AG09309 (cell line): ENCODE results near the gene IFI27L1.

Experiments
- DNase-seq: peaks from one replicate; pipeline ENCODE4 v3.0.0-alpha.2; 2010; ENCODE audit warnings: low read depth
- H3K4me3 ChIP-seq: 2 replicates; pipeline ENCODE4 v1.5.1; 2011; ENCODE audit warnings: mild to moderate bottlenecking, low read depth, low read length, moderate library complexity; ENCODE audit not compliant: control insufficient read depth
- TF ChIP-seq, protein P1 (sequence below): IDR thresholded peaks from 2 replicates; pipeline ENCODE4 v1.5.1; 2011; ENCODE audit warnings: mild to moderate bottlenecking, low read depth, low read length, inconsistent platforms; ENCODE audit not compliant: insufficient read depth, control insufficient read depth; ENCODE audit errors: missing control alignments

IFI27L1 gene

DNA sequence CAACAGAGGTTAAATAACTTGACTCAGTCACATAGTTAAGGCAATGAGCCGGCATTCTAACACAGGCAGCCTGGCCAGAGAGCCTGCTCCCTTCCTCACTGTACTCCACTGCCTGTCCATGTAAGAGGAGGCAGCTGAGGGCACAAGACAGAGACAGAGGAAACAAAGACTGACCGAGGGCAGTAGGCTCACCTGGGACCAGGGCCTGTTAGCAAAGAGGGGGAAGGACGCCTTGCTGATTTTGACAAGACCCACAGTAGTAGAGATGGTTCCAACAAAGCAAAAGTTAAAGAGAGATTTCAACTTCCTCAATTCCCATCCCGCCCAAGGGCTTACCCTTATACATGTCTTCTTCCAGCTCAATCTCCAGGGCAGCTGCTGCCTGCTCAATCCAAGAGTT lies 28.4 kb upstream of the IFI27L1 start:
- TF ChIP-seq, protein P1, sequence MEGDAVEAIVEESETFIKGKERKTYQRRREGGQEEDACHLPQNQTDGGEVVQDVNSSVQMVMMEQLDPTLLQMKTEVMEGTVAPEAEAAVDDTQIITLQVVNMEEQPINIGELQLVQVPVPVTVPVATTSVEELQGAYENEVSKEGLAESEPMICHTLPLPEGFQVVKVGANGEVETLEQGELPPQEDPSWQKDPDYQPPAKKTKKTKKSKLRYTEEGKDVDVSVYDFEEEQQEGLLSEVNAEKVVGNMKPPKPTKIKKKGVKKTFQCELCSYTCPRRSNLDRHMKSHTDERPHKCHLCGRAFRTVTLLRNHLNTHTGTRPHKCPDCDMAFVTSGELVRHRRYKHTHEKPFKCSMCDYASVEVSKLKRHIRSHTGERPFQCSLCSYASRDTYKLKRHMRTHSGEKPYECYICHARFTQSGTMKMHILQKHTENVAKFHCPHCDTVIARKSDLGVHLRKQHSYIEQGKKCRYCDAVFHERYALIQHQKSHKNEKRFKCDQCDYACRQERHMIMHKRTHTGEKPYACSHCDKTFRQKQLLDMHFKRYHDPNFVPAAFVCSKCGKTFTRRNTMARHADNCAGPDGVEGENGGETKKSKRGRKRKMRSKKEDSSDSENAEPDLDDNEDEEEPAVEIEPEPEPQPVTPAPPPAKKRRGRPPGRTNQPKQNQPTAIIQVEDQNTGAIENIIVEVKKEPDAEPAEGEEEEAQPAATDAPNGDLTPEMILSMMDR = no peak
- DNase-seq = no peak
- no peak overlapping the region for H3K4me3 ChIP-seq

DNA sequence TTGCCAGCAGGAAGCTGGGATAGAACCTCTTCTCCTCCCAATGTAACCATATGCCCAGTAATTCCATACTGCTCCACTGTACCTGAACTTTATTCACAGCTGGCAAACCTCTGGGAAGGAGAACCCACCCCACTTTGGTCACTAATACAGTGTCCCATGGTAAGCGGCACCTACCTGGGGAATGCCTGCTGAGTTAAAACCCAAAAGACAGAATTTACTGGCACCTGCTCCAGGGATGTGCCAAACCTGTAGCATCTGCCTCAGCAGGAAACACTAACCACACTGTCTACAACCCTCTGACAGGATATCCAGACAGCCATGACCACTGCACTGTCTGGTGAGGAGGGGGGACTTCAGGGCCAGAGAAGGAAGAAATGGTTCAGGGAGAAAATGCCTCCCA lies 26.7 kb upstream of the IFI27L1 start:
- H3K4me3 ChIP-seq = no peak overlapping the region
- TF ChIP-seq, protein P1 = no peak
- DNase-seq = no peak

DNA sequence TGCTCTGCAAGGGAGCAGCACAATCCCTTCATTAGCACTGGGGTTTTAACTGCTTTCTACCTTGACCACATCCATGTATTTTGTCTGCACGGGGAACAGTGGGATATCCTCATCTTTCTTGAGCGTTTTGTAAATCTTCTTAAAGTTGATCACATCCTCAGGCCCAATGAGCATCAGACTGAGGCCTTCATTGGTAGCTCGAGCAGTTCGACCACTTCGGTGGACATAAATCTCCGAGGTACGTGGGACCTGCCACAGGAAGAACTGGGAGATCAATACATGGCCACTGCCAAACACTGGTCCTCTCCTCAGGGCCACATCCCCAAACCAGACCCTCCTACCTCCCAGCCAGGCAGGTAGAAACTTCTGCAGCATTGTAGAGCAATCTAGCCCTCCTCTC lies 26.2 kb upstream of the IFI27L1 start:
- no peak overlapping the region for H3K4me3 ChIP-seq
- TF ChIP-seq, protein P1 = no peak
- no peak for DNase-seq

DNA sequence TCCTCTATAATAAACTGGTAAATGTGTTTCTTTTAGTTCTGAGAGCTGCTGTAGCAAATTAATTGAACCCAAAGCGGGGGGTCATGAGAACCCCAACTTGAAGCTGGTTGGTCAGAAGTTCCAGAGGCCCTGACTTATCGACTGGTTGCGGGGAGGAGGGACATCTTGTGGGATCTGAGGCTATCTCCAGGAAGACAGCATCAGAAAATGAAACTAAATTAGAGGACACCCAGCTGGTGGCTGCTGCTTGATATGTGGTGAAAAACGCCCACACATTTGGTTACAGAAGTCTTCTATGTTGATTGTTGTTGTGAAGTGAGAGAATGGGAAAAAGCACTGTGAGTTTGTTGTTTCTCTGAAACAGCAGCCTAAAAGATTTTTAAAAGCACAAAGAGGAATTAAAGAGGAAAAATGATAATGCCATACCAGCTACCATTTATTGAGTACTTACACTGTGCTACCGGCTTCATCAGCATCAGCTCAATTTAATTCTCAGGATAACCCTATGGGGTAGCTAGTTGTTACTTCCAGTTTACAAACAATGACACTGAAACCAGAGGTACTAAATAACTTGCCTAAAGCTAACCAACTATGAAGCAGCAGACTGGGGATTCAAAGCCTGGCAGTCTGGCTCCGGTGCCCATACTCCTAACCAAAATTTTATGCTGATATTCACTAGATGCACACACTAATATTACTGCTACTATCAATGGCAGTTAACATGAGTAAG lies 24.4 kb upstream of the IFI27L1 start:
- no peak overlapping the region for H3K4me3 ChIP-seq
- TF ChIP-seq, protein P1 = no peak
- DNase-seq = no peak

DNA sequence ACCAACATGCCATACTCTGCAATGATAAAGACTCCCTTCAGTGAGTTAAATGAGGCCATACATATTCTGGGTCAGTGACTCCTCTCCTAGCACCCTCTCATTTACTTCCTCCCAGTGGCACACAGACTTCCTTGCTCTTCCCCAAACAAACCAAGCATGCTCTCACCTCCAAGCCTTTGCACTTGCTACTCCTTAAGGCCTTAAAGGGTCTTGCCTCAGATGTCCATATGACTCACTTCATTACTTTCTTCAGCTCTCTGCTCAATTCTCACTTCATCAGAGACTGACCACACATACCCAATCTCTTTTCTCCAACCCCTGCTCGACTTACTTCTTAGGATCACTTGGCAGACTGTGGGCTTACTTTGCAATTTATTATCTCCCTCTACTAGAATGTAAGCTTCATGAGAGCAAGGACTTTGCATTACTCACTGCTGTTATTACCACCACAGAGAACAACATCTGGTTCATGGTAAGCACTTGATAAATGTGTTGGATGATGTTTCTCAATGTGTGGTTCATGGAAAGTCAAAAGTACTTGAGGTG lies 22.9 kb upstream of the IFI27L1 start:
- DNase-seq = no peak
- TF ChIP-seq, protein P1 = no peak
- no peak overlapping the region for H3K4me3 ChIP-seq

DNA sequence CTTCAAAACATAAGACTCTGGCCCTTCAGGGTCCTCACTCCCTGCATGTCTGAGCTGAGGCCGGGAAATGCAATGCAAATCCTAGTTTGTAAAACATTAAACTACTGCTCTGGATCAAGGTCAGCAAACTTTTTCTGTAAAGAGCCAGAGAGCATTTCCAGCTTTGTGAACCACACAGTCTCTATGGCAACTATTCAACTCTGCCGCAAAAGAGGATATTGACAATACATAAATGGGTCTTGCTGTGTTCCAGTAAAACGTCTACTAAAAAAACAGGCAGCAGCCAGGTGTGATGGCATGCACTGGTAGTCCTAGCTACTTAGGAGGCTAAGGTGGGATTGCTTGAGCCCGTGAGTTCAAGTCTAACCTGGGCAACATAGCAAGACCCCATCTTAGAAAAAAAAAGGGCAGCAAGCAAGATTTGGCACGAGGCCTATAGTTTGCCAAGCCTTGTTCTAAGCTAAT lies 22.4 kb upstream of the IFI27L1 start:
- H3K4me3 ChIP-seq = no peak overlapping the region
- no peak for DNase-seq
- TF ChIP-seq, protein P1 = no peak
